HG03457 (cell line): ENCODE data around the gene FGFR4.
A peak's percentile ranks its signal among the peaks of the same experiment; 100 is the strongest.

Source experiments
- ATAC-seq: cut with Tn5 transposase; IDR thresholded peaks from one replicate; pipeline ENCODE4 v1.9.1; 2021; ENCODE audit warnings: moderate number of reproducible peaks; ENCODE audit not compliant: unreplicated experiment

The FGFR4 gene

DNA sequence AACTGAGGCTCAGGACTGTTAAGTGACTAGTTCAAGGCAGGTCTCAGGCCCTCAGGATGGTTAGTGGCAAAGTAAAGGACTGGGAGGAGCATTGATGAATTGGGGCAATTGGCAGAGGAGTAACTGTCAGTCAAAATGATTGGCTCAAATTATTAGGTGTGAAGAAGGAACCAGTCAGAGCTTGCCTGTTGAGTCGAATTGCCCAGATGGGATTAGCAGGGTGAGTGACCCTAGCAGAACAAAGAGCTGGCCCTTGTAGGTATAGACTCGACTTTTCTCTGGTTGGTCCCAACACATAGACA lies 44.3 kb downstream of the FGFR4 start:
- ATAC-seq: no peak

DNA sequence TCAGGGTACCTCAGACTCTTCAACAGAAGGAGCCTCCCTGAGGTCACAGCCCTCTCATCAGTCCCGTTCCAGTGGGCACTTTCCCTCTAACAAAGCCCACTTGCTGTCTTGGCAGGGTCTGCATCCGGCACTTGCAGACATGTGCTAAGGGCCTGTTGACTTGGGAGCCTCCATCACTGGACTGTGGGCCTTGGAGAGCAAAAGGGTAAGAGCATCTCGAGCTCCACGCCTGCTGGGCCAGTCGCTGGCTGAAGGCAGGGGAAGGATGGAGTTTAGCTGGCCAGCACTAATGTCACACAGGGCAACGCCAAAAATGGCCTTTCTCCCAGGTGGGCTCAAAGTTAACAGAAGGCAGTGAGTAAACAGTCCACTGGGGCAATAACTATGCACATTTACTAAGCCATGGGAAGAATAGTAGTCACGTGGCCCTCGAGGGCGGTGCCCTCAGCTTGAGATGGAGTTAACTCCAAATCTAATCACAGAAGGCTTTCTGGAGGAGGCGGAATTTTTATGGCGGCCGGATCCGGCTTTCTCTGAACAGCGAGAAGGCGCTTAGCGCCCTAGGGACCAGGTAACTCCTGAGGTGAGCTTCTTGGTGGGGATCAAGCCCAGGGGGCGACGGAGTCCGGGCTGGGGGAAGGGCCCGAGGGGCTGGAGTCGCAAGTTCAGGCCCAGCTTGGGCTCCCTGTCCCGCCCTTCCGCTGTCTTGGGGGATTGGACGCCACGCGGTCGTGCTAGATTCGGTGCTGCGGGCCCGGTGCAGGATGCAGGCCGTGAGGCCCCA lies 44.8 kb downstream of the FGFR4 start:
- ATAC-seq: no peak

DNA sequence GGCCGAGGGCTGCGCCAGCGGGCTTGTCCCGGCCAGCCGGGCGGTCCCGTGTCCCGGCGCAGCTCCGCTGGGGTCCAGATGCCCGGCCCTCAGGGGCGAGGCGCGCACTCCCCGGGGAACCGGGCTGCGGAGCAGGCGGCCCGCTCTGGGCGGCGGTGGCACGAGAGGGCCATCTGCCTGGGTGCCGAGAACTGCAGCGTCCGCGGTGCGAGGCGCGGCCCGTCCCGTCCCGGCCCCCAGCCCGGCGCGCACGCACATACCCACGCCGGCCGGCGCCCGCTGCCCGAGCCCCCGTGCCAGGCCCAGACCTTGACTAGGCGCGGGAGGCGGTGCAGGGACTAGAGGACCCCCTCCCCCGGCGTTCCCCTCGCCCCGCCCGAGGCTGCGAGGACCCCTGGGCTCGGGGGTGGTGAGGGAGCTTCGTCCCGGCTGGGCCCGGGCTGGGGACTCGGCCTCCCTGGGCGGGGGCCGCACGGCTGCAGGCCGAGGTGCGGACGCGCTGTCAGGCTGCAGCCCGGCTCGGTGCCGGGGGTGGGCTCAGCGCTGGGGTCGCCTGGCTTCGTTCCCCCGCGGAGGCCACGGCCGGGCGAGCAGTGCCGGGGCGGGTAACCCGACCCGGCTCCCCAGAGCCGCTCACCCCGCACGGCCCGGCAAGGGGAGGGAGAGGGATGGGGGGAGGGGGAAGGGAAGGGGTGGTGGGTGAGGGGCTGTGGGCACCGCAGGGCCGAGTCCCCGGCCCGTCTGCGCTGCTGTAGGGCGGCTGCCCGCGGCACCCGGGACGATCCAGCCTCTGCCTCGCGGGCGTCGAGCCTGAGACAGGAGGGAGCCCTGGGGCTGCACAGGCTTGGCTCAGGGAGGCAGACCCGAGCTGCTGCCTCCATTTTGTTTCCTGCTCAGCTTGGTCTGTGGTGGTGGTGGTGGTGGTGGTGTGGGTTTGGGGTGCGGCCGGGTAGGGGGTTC lies 45.7 kb downstream of the FGFR4 start:
- no peak for ATAC-seq

DNA sequence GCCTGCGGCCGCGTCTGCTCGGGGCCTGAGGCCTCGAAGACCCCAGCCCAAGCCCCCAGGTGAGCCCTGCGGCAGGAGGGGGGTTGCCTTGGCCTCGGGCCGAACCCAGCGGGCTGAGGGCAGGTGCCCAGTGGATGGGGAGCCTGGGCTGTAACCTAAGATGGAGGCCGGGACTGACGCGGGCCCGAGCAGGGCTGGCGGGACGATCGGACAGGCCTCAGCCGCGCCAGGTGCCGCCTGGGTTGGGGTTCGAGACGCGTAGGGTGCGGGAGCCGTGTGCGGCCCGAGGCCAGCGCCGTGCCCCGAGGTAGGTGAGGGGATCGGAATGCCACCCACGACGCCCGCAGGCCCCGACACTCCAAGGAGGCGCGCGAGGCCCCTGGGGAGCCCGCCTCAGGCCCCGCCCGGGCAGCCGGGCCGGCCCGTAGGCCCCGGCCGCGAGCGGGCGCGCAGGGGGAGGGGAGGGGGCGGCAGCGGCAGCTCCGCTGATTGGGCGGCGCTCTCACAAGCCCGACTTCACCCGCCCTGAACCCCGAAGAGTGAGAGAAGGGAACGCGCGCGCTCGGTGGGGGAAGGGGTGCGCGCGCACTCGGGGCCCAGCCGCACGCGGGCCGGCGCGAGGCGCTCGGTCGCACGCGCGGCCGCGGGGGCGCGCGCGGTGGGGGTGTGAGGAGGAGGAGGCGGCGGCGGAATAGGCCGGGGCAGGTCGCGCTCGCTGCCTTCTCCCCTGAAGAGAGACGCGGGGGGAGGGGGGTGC lies 46.6 kb downstream of the FGFR4 start, which contains the start of gene NSD1:
NSD1 (plus strand) TSS at position 678 of the 757 bp plus-strand sequence. CDS start 1,331 bp downstream, outside the sequence.
- ATAC-seq: peak; percentile 50

DNA sequence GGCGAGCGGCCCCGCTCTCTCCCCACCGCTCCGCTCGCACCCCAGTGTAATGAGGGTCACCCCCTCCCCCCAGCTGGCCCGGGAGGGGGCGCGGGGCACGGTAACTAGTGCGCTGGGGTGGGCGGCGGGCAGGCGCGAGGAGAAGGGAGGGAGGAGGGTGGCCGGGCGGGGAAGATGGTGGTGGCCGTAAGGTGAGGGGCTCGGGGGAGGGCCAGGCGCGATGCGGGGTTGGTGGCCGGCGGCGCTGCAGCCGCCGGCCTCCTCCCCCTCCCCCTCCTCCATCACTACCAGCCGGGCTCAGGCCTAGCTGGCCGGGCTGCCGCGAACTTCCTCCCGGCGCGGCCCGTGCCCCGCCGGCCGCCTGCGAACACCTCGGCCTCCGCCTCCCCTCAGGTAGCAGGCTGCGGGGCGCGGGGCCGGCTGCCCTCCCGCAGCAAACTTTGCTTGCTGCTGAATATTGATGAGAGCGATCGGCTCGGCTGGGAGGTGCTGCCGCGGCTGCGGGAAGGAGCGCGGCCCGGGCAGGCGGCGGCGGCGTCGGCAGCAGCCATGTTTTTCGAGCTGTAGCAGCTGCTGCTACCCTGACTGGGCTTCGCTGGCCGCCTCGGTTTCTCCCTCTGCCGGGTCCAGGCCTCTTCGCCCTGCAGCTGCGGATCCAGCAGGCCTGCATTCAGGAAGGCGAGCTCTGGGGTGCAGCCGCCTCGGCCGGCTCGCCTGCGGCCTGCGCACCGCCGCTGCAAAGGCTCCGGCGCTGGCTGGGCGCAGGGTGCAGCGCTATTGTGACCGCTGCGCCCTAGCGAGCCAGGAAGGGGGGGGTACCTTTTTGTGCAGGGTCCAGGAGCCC lies 47.4 kb downstream of the FGFR4 start:
- ATAC-seq: peak; percentile 26

DNA sequence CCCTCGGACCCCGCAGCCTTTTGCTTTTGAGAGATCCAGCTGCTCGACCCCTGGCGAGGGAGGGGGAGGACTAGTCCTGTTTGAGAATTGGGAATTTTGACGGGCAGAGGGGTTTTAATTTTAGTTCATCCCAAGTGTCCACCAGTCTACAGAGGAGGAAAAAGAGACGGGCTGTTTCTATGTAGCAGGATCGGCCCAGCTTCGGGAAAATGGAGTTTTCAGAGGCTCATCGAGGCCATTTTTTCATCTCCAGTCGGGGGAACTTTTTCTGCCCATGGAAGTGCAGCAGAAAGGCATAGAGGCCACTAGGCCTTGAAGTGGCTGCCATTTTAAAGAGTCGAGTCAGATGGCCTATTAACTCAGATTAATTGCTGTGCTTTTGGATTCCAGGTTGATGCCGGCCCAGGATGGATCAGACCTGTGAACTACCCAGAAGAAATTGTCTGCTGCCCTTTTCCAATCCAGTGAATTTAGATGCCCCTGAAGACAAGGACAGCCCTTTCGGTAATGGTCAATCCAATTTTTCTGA lies 48.0 kb downstream of the FGFR4 start:
- no peak for ATAC-seq

DNA sequence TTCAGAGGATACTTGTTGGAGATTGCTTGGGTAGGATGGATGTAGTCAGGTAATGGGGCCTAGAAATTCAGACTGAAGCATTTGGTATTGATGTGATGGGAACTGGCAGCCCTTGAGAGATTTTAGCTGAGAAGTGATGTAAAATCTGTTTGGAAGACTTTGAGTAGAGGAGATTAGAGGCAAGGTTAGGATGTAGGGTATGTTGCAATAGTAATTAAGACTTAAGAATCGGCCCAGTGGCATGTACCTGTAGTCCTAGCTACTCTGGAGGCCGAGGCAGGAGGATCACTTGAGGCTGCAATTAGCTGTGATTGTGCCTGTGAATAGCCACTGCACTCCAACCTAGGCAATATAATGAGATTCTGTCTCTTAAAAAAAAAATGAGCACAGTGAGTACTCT lies 53.6 kb downstream of the FGFR4 start:
- no peak for ATAC-seq

DNA sequence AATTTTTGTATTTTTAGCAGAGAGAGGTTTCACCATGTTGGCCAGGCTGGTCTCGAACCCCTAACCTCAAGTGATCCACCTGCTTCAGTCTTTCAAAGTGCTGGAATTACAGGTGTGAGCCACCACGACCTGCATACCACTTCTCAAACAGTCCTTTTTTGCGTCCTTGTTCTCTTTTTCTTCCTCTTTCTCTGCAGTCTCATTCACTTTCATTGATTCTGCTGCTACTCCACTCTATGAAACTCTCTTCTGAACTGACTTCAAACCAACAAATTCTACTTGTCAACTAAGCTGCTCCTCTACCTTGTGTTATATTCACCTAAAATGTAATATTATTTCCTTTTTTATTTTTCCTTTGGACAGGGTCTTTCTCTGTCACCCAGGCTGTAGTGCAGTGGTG lies 54.8 kb downstream of the FGFR4 start:
- no peak for ATAC-seq

DNA sequence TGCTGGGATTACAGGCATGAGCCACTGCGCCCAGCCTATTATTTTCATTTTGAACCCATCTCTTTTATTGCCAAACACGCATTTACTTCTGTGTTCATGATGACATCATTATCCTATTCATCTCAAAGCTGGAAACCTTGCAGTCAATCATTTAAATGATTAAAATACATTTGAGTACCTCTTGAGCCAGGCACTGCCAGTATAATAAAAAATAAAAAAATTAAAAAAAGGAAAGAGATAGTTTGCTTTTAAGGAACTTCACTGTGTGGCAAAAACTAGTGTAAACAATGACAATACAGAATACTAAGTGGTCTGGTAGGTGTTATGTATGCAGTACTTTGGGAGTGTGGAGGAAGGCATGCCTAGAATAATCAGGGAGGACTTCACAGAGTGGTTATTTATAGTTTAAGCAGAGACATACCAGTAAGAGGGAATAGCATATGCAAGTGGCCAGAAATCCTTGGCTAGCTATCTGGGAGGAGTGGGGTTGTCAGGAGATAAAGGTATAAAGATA lies 55.4 kb downstream of the FGFR4 start:
- ATAC-seq: no peak

DNA sequence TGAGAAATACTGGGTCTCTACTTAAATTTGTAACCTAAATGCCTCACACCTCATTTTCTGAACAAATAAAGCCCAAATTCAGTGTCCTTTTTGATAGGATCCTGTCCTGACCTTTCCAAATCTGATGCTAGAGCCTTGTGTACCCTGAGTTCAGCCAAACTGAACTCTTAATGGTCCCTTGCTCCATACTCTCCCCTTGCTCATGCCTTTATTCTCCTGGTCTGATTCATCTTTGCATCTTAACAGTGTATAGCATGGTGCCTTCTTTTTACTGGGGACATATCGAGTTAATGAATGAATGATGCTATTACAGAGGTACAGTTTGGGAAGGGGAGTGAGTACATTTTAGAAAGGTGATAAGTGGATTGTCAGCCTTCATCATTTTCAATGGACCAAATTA lies 56.1 kb downstream of the FGFR4 start:
- no peak for ATAC-seq

DNA sequence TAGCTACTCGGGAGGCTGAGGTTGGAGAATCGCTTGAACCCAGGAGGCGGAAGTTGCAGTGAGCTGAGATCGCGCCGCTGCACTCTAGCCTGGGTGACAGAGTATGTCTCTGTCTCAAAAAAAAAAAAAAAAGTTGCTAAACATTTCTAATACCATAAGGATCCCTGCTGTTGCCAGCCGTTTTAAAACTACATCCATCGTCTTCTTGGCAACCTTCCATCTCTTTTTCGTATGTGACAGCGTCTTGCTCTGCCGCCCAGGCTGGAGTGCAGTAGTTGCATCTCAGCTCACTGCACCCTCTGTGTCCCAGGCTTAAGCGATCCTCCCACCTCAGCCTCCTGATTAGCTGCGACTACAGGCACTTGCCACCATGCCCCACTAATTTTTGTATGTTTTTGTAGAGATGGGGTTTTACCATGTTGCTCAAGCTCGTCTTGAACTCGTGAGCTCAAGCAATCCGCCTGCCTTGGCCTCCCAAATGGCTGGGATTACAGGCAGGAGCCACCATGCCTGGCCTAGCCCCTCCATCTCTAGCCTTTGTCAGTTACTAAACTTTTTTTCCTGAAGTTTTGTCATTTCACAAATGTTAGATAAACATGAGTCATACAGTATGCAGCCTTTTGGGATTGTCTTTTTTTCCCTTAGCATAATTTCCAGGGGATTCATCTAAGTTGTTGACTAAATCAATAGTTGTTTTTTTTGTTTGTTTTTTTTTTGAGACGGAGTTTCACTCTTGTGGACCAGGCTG lies 60.4 kb downstream of the FGFR4 start:
- ATAC-seq: no peak
